ENCODE measurements around the gene ANO7.

DNA sequence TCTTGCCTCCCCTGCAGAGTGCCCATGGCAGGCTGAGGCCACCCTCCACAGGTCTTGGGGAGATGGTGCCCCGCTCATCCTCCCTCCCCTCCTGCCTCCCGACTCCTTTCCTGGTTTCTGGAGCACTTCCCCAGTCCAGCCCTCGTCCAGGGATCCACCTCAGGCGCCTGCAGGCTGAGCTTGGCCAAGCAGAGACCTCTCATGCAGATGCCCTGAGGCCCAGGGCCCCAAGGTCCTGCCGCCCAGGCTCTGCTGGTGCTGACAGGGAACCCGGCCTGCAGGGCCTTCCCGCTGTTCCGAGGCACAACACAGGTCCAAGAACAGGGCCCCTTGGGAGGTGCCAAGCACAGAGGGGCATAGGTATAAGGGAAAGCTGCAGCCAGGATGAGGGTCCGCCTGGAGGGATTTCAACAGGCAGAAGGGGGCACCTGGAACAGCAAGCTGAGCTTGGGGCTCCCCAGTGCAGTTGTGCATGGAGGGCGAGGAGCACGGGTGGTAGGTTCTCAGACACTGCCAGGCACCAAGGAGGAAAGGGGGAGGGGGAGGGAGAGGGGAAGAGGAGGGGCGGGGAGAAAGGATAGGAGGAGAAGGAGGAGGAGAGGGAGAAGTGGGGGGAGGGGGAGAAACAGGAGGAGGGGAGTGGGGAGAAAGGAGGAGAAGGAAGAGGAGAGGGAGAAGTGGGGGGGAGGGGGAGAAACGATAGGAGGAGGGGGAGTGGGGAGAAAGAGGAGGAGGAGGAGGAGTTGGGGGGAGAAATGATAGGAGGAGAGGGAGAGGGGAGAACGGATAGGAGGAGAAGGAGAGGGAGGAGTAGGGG is 1.2 kb upstream of the ANO7 start:
- TF ChIP-seq CTCF (IDR thresholded peaks at IDR 0.05; ENCODE audit: low read length) (no peak), EZH2 (IDR thresholded peaks at IDR 0.05; ENCODE audit: borderline replicate concordance, low read length) (no peak)
